WTC11 (cell line): ENCODE data around the gene TEAD1. TPM values are rescaled to one million over a fixed set of nuclear protein-coding genes. Genes with fewer than 3 reads are reported as not detected.

ENCODE experiments used
- ATAC-seq: fragments of 200-7000 bp; cut with Tn5 transposase; 2 replicates; pipeline ENCODE4 v1.10.0; 2021; ENCODE audit warnings: mild to moderate bottlenecking, moderate library complexity
- CTCF ChIA-PET: fragments of 300-600 bp; sonication (Branson Sonifier 250); formaldehyde crosslinking; loops from one replicate; lab custom pipeline; 2021; ENCODE audit warnings: antibody characterized with exemption; lab: Charles Lee
- POLR2A ChIA-PET: fragments of 350-600 bp; sonication (Branson Sonifier 250); formaldehyde crosslinking; loops from one replicate; lab custom pipeline; 2021; ENCODE audit warnings: antibody characterized with exemption; lab: Charles Lee
- DNase-seq: peaks from one replicate; pipeline ENCODE4 v3.0.0; 2021; ENCODE audit warnings: low spot score
- H3K27ac Mint-ChIP-seq: 2 replicates; pipeline ENCODE4 v1.8.0; 2021; ENCODE audit warnings: mixed read lengths
- H3K27me3 Mint-ChIP-seq: 2 replicates; pipeline ENCODE4 v1.8.0; 2021; ENCODE audit warnings: low read depth, mild to moderate bottlenecking, moderate library complexity, mixed read lengths
- H3K36me3 Mint-ChIP-seq: 2 replicates; pipeline ENCODE4 v1.8.0; 2021; ENCODE audit warnings: mixed read lengths
- H3K4me1 Mint-ChIP-seq: 2 replicates; pipeline ENCODE4 v1.8.0; 2022; ENCODE audit warnings: mixed read lengths
- H3K4me3 Mint-ChIP-seq: 2 replicates; pipeline ENCODE4 v1.8.0; 2021; ENCODE audit warnings: mild to moderate bottlenecking, moderate library complexity, mixed read lengths
- H3K9me3 Mint-ChIP-seq: 2 replicates; pipeline ENCODE4 v1.8.0; 2021; ENCODE audit warnings: mixed read lengths
- ATF1 ChIP-seq: sonication (generic); formaldehyde crosslinking; IDR thresholded peaks from 2 replicates; pipeline ENCODE4 v1.8.1; 2023; ENCODE audit warnings: mild to moderate bottlenecking, moderate library complexity, missing genetic modification reagents
- ATF2 ChIP-seq: sonication (generic); formaldehyde crosslinking; IDR thresholded peaks from 2 replicates; pipeline ENCODE4 v1.8.1; 2022; ENCODE audit warnings: low read depth, missing genetic modification reagents, borderline replicate concordance
- E2F4 ChIP-seq: sonication (generic); formaldehyde crosslinking; IDR thresholded peaks from 2 replicates; pipeline ENCODE4 v1.8.1; 2022; ENCODE audit warnings: low read depth, mild to moderate bottlenecking, moderate library complexity, missing genetic modification reagents, borderline replicate concordance
- E2F5 ChIP-seq: sonication (generic); formaldehyde crosslinking; IDR thresholded peaks from 2 replicates; pipeline ENCODE4 v1.8.1; 2022; ENCODE audit warnings: mild to moderate bottlenecking, moderate library complexity, missing genetic modification reagents
- FOXJ3 ChIP-seq: sonication (generic); formaldehyde crosslinking; IDR thresholded peaks from 2 replicates; pipeline ENCODE4 v1.9.0; 2021; ENCODE audit warnings: missing genetic modification reagents, mild to moderate bottlenecking, borderline replicate concordance
- GRHL2 ChIP-seq: fragments of 250-450 bp; sonication (Bioruptor Pico); IDR thresholded peaks from 2 replicates; pipeline ENCODE4 v1.8.0; 2022; ENCODE audit warnings: mild to moderate bottlenecking, moderate library complexity; ENCODE audit not compliant: insufficient replicate concordance, severe bottlenecking
- GTF2I ChIP-seq: fragments of 250-450 bp; sonication (Bioruptor Pico); conservative IDR thresholded peaks from 2 replicates; pipeline ENCODE4 v1.4.0; 2021; ENCODE audit warnings: mild to moderate bottlenecking
- IRF2 ChIP-seq: sonication (generic); formaldehyde crosslinking; IDR thresholded peaks from 2 replicates; pipeline ENCODE4 v1.8.0; 2022; ENCODE audit warnings: low read depth, missing genetic modification reagents, borderline replicate concordance
- KAT7 ChIP-seq: sonication (generic); formaldehyde crosslinking; IDR thresholded peaks from 2 replicates; pipeline ENCODE4 v1.8.1; 2023; ENCODE audit warnings: missing genetic modification reagents, mild to moderate bottlenecking, borderline replicate concordance
- MLX ChIP-seq: sonication (generic); formaldehyde crosslinking; IDR thresholded peaks from 2 replicates; pipeline ENCODE4 v1.8.1; 2023; ENCODE audit warnings: mild to moderate bottlenecking, missing genetic modification reagents, moderate library complexity
- NFE2L1 ChIP-seq: sonication (generic); formaldehyde crosslinking; IDR thresholded peaks from 2 replicates; pipeline ENCODE4 v1.8.1; 2023; ENCODE audit warnings: missing genetic modification reagents
- OVOL2 ChIP-seq: fragments of 250-450 bp; sonication (Bioruptor Pico); IDR thresholded peaks from 2 replicates; pipeline ENCODE4 v1.9.0; 2021; ENCODE audit warnings: mild to moderate bottlenecking, borderline replicate concordance
- RELA ChIP-seq: sonication (generic); formaldehyde crosslinking; IDR thresholded peaks from 2 replicates; pipeline ENCODE4 v1.8.1; 2022; ENCODE audit warnings: missing genetic modification reagents, mild to moderate bottlenecking, borderline replicate concordance
- SMAD3 ChIP-seq: sonication (generic); formaldehyde crosslinking; IDR thresholded peaks from 2 replicates; pipeline ENCODE4 v1.8.0; 2022; ENCODE audit warnings: missing genetic modification reagents, mild to moderate bottlenecking, borderline replicate concordance
- SOX15 ChIP-seq: fragments of 250-450 bp; sonication (Bioruptor Pico); IDR thresholded peaks from 2 replicates; pipeline ENCODE4 v1.9.0; 2021; ENCODE audit warnings: mild to moderate bottlenecking
- TCF7 ChIP-seq: sonication (generic); formaldehyde crosslinking; IDR thresholded peaks from 2 replicates; pipeline ENCODE4 v1.8.0; 2022; ENCODE audit warnings: mild to moderate bottlenecking, low read depth, missing genetic modification reagents, moderate library complexity
- ZBTB21 ChIP-seq: sonication (generic); formaldehyde crosslinking; IDR thresholded peaks from 2 replicates; pipeline ENCODE4 v1.8.1; 2023; ENCODE audit warnings: mild to moderate bottlenecking, missing genetic modification reagents, borderline replicate concordance
- ZNF232 ChIP-seq: sonication (generic); formaldehyde crosslinking; IDR thresholded peaks from 2 replicates; pipeline ENCODE4 v1.8.0; 2022; ENCODE audit warnings: mild to moderate bottlenecking, missing genetic modification reagents
- ZNF671 ChIP-seq: fragments of 250-450 bp; sonication (Bioruptor Pico); IDR thresholded peaks from 2 replicates; pipeline ENCODE4 v1.8.0; 2021; ENCODE audit warnings: mild to moderate bottlenecking
- total RNA-seq: library from RNA; stranded (reverse); gene quantifications from 3 replicates; pipeline ENCODE4 v1.2.3, GENCODE V29; 2021
- TF ChIP-seq, protein P1 (sequence below): fragments of 250-450 bp; sonication (Bioruptor Pico); IDR thresholded peaks from 2 replicates; pipeline ENCODE4 v1.8.0; 2021; ENCODE audit warnings: mild to moderate bottlenecking
- TF ChIP-seq, protein P2 (sequence below): fragments of 200-600 bp; IDR thresholded peaks from 2 replicates; pipeline ENCODE4 v1.8.0; 2022; ENCODE audit warnings: antibody characterized with exemption
- TF ChIP-seq, protein P3 (sequence below): fragments of 250-450 bp; sonication (Bioruptor Pico); IDR thresholded peaks from 2 replicates; pipeline ENCODE4 v1.9.0; 2021; ENCODE audit warnings: moderate library complexity, mild to moderate bottlenecking, inconsistent platforms, borderline replicate concordance
- TF ChIP-seq, protein P4 (sequence below): sonication (generic); formaldehyde crosslinking; conservative IDR thresholded peaks from 2 replicates; pipeline ENCODE4 v1.8.1; 2022; ENCODE audit warnings: mild to moderate bottlenecking, missing genetic modification reagents

Gene TEAD1
- total RNA-seq, 1 experiment from 2014 or later = 79.9 TPM

DNA sequence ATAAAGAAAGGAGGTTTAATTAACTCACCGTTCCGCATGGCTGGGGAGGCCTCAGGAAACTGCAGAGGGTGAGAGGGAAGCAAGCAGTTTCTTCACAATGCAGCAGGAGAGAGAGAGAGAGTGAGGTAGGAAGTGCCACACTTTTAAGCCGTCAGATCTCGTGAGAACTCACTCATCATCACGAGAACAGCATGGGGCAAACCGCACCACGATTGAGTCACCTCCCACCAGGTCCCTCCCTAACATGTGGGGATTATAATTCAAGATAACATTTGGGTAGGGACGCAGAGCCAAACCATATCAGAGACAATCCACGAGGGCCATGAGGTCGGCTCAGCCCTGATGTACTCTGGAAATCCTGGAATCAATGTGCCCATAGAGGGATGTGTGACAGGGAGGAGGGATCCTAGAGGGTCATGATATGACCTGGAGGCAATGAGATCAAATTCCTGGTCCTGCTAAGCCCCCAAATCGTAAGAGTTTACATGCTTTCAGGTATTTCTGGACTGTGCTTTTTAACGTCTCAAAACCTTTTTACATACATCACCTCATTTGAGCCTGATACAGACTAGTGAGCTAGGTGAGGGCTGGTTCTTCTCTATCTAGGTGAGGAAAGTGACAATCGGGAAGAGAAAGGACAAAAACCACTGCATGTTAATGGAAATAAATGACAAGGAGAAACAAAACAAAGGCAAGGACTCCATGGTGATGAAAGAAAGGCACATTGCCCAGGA is 315.4 kb downstream of the TEAD1 start:
- no peak for ATAC-seq
- ChIA-PET POLR2A (no interaction called here), CTCF (interaction anchor here (1.4 kb wide), 1 partner anchor 75 kb away, joined by 3 read pairs; no protein-coding TSS in a partner anchor)
- Mint-ChIP-seq H3K27me3 (no peaks in the 10 kb centered on the region), H3K9me3 (peaks cover 8% of the 10 kb centered on the region), H3K27ac (no peak overlapping the region), H3K4me3 (no peak overlapping the region), H3K4me1 (peaks cover 4% of the 10 kb centered on the region; the same call in 1 of the 2 replicates), H3K36me3 (no peaks in the 10 kb centered on the region)
- no peak for DNase-seq
- TF ChIP-seq KAT7 (CRISPR knock-in tag) = no peak
- TF ChIP-seq, protein P1, sequence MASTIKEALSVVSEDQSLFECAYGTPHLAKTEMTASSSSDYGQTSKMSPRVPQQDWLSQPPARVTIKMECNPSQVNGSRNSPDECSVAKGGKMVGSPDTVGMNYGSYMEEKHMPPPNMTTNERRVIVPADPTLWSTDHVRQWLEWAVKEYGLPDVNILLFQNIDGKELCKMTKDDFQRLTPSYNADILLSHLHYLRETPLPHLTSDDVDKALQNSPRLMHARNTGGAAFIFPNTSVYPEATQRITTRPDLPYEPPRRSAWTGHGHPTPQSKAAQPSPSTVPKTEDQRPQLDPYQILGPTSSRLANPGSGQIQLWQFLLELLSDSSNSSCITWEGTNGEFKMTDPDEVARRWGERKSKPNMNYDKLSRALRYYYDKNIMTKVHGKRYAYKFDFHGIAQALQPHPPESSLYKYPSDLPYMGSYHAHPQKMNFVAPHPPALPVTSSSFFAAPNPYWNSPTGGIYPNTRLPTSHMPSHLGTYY (CRISPR knock-in tag) = no peak
- TF ChIP-seq GRHL2 (CRISPR knock-in tag) = no peak
- TF ChIP-seq IRF2 (CRISPR knock-in tag) = no peak
- TF ChIP-seq, protein P2, sequence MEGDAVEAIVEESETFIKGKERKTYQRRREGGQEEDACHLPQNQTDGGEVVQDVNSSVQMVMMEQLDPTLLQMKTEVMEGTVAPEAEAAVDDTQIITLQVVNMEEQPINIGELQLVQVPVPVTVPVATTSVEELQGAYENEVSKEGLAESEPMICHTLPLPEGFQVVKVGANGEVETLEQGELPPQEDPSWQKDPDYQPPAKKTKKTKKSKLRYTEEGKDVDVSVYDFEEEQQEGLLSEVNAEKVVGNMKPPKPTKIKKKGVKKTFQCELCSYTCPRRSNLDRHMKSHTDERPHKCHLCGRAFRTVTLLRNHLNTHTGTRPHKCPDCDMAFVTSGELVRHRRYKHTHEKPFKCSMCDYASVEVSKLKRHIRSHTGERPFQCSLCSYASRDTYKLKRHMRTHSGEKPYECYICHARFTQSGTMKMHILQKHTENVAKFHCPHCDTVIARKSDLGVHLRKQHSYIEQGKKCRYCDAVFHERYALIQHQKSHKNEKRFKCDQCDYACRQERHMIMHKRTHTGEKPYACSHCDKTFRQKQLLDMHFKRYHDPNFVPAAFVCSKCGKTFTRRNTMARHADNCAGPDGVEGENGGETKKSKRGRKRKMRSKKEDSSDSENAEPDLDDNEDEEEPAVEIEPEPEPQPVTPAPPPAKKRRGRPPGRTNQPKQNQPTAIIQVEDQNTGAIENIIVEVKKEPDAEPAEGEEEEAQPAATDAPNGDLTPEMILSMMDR = no peak
- TF ChIP-seq RELA = no peak
- no peak for TF ChIP-seq FOXJ3 (CRISPR knock-in tag)
- no peak for TF ChIP-seq TCF7 (CRISPR knock-in tag)
- TF ChIP-seq ZBTB21 (CRISPR knock-in tag) = no peak
- TF ChIP-seq NFE2L1 (CRISPR knock-in tag) = no peak
- TF ChIP-seq SMAD3 = no peak
- TF ChIP-seq ATF2 (CRISPR knock-in tag) = no peak
- TF ChIP-seq ATF1 (CRISPR knock-in tag) = no peak
- no peak for TF ChIP-seq SOX15 (CRISPR knock-in tag)
- TF ChIP-seq OVOL2 (CRISPR knock-in tag) = no peak
- TF ChIP-seq, protein P3, sequence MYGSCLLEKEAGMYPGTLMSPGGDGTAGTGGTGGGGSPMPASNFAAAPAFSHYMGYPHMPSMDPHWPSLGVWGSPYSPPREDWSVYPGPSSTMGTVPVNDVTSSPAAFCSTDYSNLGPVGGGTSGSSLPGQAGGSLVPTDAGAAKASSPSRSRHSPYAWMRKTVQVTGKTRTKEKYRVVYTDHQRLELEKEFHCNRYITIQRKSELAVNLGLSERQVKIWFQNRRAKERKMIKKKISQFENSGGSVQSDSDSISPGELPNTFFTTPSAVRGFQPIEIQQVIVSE = no peak

DNA sequence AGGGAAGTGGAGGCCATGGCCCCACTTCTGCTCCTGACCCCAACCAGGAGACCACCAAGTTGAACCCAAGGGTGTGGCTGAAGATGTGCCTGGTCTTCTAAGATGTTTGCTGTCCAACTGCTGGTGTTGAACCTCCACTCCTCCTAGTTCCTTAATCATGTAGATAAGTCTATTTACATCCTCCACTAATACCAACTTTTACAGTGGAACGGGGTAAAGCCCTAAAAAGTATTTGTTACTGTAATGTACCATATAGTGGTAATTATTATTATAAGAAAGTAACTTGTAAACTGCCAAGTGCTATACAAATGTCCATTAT is 315.9 kb downstream of the TEAD1 start:
- no peaks in the 10 kb centered on the region for H3K27me3 Mint-ChIP-seq
- no peak for ATAC-seq
- no peak overlapping the region for H3K4me3 Mint-ChIP-seq
- ChIA-PET POLR2A (no interaction called here), CTCF (no interaction called here)
- no peak overlapping the region for H3K27ac Mint-ChIP-seq
- H3K36me3 Mint-ChIP-seq = no peaks in the 10 kb centered on the region
- no peak for DNase-seq
- H3K4me1 Mint-ChIP-seq = peaks cover 4% of the 10 kb centered on the region; the same call in 1 of the 2 replicates
- peaks cover 8% of the 10 kb centered on the region for H3K9me3 Mint-ChIP-seq
- TF ChIP-seq MLX (CRISPR knock-in tag) = no peak
- no peak for TF ChIP-seq GTF2I (CRISPR knock-in tag)
- no peak for TF ChIP-seq NFE2L1 (CRISPR knock-in tag)
- no peak for TF ChIP-seq ZNF671 (CRISPR knock-in tag)
- TF ChIP-seq IRF2 (CRISPR knock-in tag) = no peak
- no peak for TF ChIP-seq SMAD3
- TF ChIP-seq E2F5 (CRISPR knock-in tag) = no peak
- TF ChIP-seq, protein P4, sequence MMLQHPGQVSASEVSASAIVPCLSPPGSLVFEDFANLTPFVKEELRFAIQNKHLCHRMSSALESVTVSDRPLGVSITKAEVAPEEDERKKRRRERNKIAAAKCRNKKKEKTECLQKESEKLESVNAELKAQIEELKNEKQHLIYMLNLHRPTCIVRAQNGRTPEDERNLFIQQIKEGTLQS = no peak
- no peak for TF ChIP-seq ZBTB21 (CRISPR knock-in tag)
- no peak for TF ChIP-seq ZNF232 (CRISPR knock-in tag)
- TF ChIP-seq E2F4 (CRISPR knock-in tag) = no peak
